PC-3 (cell line): ENCODE results near the gene UBE2E2. TPM values are rescaled to one million over a fixed set of nuclear protein-coding genes. Genes with fewer than 3 reads are reported as not detected.

Source experiments
- ATAC-seq: fragments of 200-7000 bp; cut with Tn5 transposase; 2 replicates; pipeline ENCODE4 v1.9.1; 2020; ENCODE audit warnings: mild to moderate bottlenecking, moderate library complexity
- BruUV-seq: library from RNA; stranded (reverse); fragments of 400-500 nt; replicated peaks from 2 replicates; lab custom pipeline; 2021; lab: Mats Ljungman, UMichigan
- CTCF ChIA-PET: fragments of 300-600 bp; sonication (Branson Sonifier 250); formaldehyde crosslinking; loops from one replicate; lab custom pipeline; 2022; ENCODE audit warnings: antibody characterized with exemption; lab: Charles Lee
- POLR2A ChIA-PET: fragments of 300-600 bp; sonication (Branson Sonifier 250); formaldehyde crosslinking; loops from one replicate; lab custom pipeline; 2022; ENCODE audit warnings: antibody characterized with exemption; ENCODE audit not compliant: unreplicated experiment; lab: Charles Lee
- DNase-seq: peaks from one replicate; pipeline ENCODE4 v3.0.0-alpha.2; 2015
- H2AFZ ChIP-seq: fragments of 300-600 bp; sonication (generic); 2 replicates; pipeline ENCODE4 v1.6.0; 2016; ENCODE audit warnings: antibody characterized with exemption, low read length
- H3F3A ChIP-seq: fragments of 300-600 bp; sonication (generic); one replicate; pipeline ENCODE4 v1.6.0; 2017; ENCODE audit warnings: antibody characterized with exemption, low read length, control low read depth, mild to moderate bottlenecking; ENCODE audit not compliant: unreplicated experiment
- H3K27ac ChIP-seq: fragments of 300-600 bp; sonication (generic); 2 replicates; pipeline ENCODE4 v1.5.1; 2016; ENCODE audit warnings: mild to moderate bottlenecking, low read length
- H3K27me3 ChIP-seq: fragments of 300-600 bp; sonication (generic); 2 replicates; pipeline ENCODE4 v1.6.1; 2016; ENCODE audit warnings: low read length, mixed read lengths
- H3K36me3 ChIP-seq: fragments of 300-600 bp; sonication (generic); 2 replicates; pipeline ENCODE4 v1.6.1; 2016; ENCODE audit warnings: low read depth, mixed run types, low read length, mixed read lengths
- H3K4me1 ChIP-seq: fragments of 300-600 bp; sonication (generic); 2 replicates; pipeline ENCODE4 v1.5.1; 2016; ENCODE audit warnings: low read length; ENCODE audit not compliant: insufficient read depth
- H3K4me2 ChIP-seq: fragments of 300-600 bp; sonication (generic); 2 replicates; pipeline ENCODE4 v1.6.0; 2016; ENCODE audit warnings: low read length
- H3K4me3 ChIP-seq: fragments of 300-600 bp; sonication (generic); 2 replicates; pipeline ENCODE4 v1.5.1; 2016; ENCODE audit warnings: mild to moderate bottlenecking, low read length, mixed read lengths
- H3K79me2 ChIP-seq: fragments of 300-600 bp; sonication (generic); 2 replicates; pipeline ENCODE4 v1.6.1; 2017; ENCODE audit warnings: low read length, mixed read lengths
- H3K9ac ChIP-seq: fragments of 300-600 bp; sonication (generic); 2 replicates; pipeline ENCODE4 v1.6.0; 2016; ENCODE audit warnings: mild to moderate bottlenecking, low read length
- H3K9me2 ChIP-seq: fragments of 300-600 bp; sonication (generic); replicated peaks from 2 replicates; pipeline ENCODE4 v1.6.1; 2016; ENCODE audit warnings: mixed run types, low read length, mixed read lengths
- H3K9me3 ChIP-seq: fragments of 300-600 bp; sonication (generic); 2 replicates; pipeline ENCODE4 v1.6.1; 2016; ENCODE audit warnings: low read length, mixed read lengths
- H4K20me1 ChIP-seq: fragments of 300-600 bp; sonication (generic); 2 replicates; pipeline ENCODE4 v1.6.1; 2016; ENCODE audit warnings: low read length, mixed read lengths
- CTCF ChIP-seq: fragments of 300-600 bp; sonication (generic); conservative IDR thresholded peaks from 2 replicates; pipeline ENCODE4 v1.5.1; 2017; ENCODE audit warnings: antibody characterized with exemption, low read depth, mild to moderate bottlenecking, low read length
- EZH2 ChIP-seq: fragments of 300-600 bp; sonication (generic); IDR thresholded peaks from one replicate; pipeline ENCODE4 v1.6.1; 2017; ENCODE audit warnings: antibody characterized with exemption, mild to moderate bottlenecking, low read length; ENCODE audit not compliant: unreplicated experiment
- EZH2phosphoT487 ChIP-seq: fragments of 300-600 bp; sonication (generic); IDR thresholded peaks from 2 replicates; pipeline ENCODE4 v1.6.1; 2018; ENCODE audit warnings: mild to moderate bottlenecking, antibody characterized with exemption, low read length, borderline replicate concordance
- intact Hi-C: fragments of 100-400 bp; cut with micrococcal nuclease; formaldehyde crosslinking; loops from 2 replicates; pipeline ENCODE4 v1.9.0; 2023
- total RNA-seq: library from RNA; depleted of rRNA; stranded (reverse); fragments of >200 nt; gene quantifications from 2 replicates; pipeline ENCODE4 v1.2.3, GENCODE V29; 2014

The UBE2E2 gene
- total RNA-seq, 1 experiment from 2014 or later: 25.6 TPM

GRCh38 chr3:23275814-23276213, 72.7 kb downstream of the UBE2E2 start:
- ChIA-PET CTCF (no interaction called here), POLR2A (no interaction called here)
- Histone ChIP-seq H4K20me1 (no peaks in the 10 kb centered on the region), H3K9me2 (no peaks in the 10 kb centered on the region), H3K4me2 (no peak overlapping the region), H3K4me3 (no peak overlapping the region), H3K27ac (no peak overlapping the region), H3F3A (no peaks in the 10 kb centered on the region), H3K4me1 (peaks cover 14% of the 10 kb centered on the region), H3K9ac (no peak overlapping the region), H3K9me3 (no peaks in the 10 kb centered on the region), H3K27me3 (no peaks in the 10 kb centered on the region), H3K36me3 (no peaks in the 10 kb centered on the region; the same call in 1 of the 2 replicates), H3K79me2 (peaks cover 20% of the 10 kb centered on the region), H2AFZ (no peak overlapping the region)
- intact Hi-C loops: no loop called here
- no peak for TF ChIP-seq EZH2phosphoT487
- TF ChIP-seq EZH2: no peak
- TF ChIP-seq CTCF: no peak
- ATAC-seq (no peak), DNase-seq (no peak)
- BruUV-seq: no TSS peak

- CTCF ChIA-PET: no interaction called here
Observed at GRCh38 chr3:23276913-23277658, 74.0 kb downstream of the UBE2E2 start.

More at GRCh38 chr3:23276913-23277658, 74.0 kb downstream of the UBE2E2 start:
- Histone ChIP-seq H3K36me3 (no peaks in the 10 kb centered on the region), H2AFZ (no peak overlapping the region), H4K20me1 (no peaks in the 10 kb centered on the region), H3K4me2 (no peak overlapping the region), H3K27me3 (no peaks in the 10 kb centered on the region), H3K79me2 (peaks cover 15% of the 10 kb centered on the region), H3K27ac (no peak overlapping the region), H3K4me1 (peaks cover 14% of the 10 kb centered on the region), H3K9me2 (no peaks in the 10 kb centered on the region), H3K9me3 (no peaks in the 10 kb centered on the region), H3K9ac (no peak overlapping the region), H3F3A (no peaks in the 10 kb centered on the region), H3K4me3 (no peak overlapping the region)
- POLR2A ChIA-PET: no interaction called here
- no peak for DNase-seq
- TF ChIP-seq CTCF (no peak), EZH2 (no peak), EZH2phosphoT487 (no peak)
- no TSS peak for BruUV-seq
- intact Hi-C loops: no loop called here
- ATAC-seq: no peak
